ENCODE data around the gene SPIB.

DNA sequence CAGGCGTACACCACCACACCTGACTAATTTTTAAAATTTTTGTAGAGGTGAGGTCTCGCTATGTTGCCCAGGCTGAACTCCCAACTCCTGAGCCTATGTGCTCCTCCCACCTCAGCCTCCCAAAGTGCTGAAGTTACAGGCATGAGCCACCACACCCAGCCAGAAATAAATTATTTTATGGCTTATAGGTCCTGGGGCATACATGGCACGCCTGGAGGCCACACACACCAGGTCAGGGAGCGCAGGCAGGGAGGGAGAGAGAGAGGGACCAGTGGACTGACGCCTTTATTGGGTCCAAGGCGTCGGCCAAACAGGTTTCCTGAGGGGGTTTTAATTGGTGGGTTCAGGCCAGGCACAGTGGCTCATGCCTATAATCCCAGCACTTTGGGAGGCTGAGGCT lies 6.8 kb downstream of the SPIB start:
- no peak for TF ChIP-seq POLR2A (IDR thresholded peaks at IDR 0.05)
- TF ChIP-seq, protein P1, sequence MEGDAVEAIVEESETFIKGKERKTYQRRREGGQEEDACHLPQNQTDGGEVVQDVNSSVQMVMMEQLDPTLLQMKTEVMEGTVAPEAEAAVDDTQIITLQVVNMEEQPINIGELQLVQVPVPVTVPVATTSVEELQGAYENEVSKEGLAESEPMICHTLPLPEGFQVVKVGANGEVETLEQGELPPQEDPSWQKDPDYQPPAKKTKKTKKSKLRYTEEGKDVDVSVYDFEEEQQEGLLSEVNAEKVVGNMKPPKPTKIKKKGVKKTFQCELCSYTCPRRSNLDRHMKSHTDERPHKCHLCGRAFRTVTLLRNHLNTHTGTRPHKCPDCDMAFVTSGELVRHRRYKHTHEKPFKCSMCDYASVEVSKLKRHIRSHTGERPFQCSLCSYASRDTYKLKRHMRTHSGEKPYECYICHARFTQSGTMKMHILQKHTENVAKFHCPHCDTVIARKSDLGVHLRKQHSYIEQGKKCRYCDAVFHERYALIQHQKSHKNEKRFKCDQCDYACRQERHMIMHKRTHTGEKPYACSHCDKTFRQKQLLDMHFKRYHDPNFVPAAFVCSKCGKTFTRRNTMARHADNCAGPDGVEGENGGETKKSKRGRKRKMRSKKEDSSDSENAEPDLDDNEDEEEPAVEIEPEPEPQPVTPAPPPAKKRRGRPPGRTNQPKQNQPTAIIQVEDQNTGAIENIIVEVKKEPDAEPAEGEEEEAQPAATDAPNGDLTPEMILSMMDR (IDR thresholded peaks at IDR 0.05), result no peak
- no peak for TF ChIP-seq POLR2AphosphoS5 (IDR thresholded peaks at IDR 0.05)
- no peak for TF ChIP-seq EP300 (IDR thresholded peaks at IDR 0.05)
